ENCODE results near the gene LCLAT1. TPM values are rescaled to one million over a fixed set of nuclear protein-coding genes. Genes with fewer than 3 reads are reported as not detected.
A peak's percentile ranks its signal among the peaks of the same experiment; 100 is the strongest.

Gene LCLAT1
- total RNA-seq, 4 donors from 2014 or later, result 47.3 to 68.7 (median 54.1) TPM

DNA sequence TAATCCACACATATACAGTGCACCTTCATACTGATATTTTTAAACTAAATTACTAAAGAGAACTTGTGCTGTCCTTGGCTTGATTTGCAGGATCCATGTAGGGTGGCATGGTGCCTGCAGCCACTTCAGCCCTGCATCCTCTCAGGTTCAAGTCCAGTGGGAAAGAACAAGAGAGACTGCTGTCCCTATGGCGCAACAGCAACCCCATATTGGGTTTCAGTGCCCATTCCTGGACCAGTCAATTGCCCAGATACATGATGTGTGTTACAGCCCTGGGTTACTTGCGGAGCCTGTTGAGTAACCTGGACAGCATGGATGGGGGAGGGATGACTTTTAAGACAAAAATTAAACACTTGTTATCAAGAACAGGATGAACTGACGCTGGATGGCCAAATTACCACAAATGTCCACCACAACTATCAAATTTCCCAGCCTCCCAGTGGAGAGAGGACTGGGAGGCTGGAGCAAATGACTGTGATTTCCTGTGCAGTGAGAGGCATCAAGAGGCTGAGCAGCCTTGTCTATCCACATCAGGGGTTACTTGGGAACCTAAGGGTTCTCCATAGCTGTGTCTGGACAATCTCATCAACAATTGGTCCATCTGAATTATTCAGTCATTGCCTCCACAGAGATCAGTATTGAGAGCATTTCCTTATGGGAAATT, 198.2 kb downstream of the LCLAT1 start:
- H3K36me3 ChIP-seq, result peaks cover 0 to 3% of the 10 kb centered on the region in 2 donors
- no peak overlapping the region for H3K4me3 ChIP-seq (replicated peaks in 1 of 3)
- no peak overlapping the region for H3K27ac ChIP-seq
- H3K9me3 ChIP-seq, result no peaks in the 10 kb centered on the region
- intact Hi-C loops (cut with DNase I), result no loop called here
- peaks cover 0 to 10% of the 10 kb centered on the region in 2 donors for H3K4me1 ChIP-seq
- no peak for TF ChIP-seq POLR2A (IDR thresholded peaks at IDR 0.05)
- TF ChIP-seq, protein P1, sequence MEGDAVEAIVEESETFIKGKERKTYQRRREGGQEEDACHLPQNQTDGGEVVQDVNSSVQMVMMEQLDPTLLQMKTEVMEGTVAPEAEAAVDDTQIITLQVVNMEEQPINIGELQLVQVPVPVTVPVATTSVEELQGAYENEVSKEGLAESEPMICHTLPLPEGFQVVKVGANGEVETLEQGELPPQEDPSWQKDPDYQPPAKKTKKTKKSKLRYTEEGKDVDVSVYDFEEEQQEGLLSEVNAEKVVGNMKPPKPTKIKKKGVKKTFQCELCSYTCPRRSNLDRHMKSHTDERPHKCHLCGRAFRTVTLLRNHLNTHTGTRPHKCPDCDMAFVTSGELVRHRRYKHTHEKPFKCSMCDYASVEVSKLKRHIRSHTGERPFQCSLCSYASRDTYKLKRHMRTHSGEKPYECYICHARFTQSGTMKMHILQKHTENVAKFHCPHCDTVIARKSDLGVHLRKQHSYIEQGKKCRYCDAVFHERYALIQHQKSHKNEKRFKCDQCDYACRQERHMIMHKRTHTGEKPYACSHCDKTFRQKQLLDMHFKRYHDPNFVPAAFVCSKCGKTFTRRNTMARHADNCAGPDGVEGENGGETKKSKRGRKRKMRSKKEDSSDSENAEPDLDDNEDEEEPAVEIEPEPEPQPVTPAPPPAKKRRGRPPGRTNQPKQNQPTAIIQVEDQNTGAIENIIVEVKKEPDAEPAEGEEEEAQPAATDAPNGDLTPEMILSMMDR (IDR thresholded peaks at IDR 0.05), result no peak
- peak; percentile 19 to 26 for DNase-seq
- 85 to 88% methylated on average over 3 of the region's 3 CpGs for WGBS, 2 donors
- no peaks in the 10 kb centered on the region for H3K27me3 ChIP-seq

GRCh38 chr2:30645745-30646119, 198.7 kb downstream of the LCLAT1 start:
- Histone ChIP-seq H3K27me3 (no peaks in the 10 kb centered on the region), H3K27ac (no peak overlapping the region), H3K36me3 (peaks cover 0 to 3% of the 10 kb centered on the region in 2 donors), H3K9me3 (no peaks in the 10 kb centered on the region), H3K4me1 (peaks cover 0 to 10% of the 10 kb centered on the region in 2 donors), H3K4me3 (replicated peaks in 1 of 3) (no peak overlapping the region)
- WGBS, 2 donors, result 88 to 93% methylated on average over 3 of the region's 3 CpGs
- no peak for DNase-seq
- no peak for TF ChIP-seq POLR2A (IDR thresholded peaks at IDR 0.05)
- TF ChIP-seq, protein P1 (IDR thresholded peaks at IDR 0.05), result no peak
- intact Hi-C loops (cut with DNase I), result no loop called here

DNA sequence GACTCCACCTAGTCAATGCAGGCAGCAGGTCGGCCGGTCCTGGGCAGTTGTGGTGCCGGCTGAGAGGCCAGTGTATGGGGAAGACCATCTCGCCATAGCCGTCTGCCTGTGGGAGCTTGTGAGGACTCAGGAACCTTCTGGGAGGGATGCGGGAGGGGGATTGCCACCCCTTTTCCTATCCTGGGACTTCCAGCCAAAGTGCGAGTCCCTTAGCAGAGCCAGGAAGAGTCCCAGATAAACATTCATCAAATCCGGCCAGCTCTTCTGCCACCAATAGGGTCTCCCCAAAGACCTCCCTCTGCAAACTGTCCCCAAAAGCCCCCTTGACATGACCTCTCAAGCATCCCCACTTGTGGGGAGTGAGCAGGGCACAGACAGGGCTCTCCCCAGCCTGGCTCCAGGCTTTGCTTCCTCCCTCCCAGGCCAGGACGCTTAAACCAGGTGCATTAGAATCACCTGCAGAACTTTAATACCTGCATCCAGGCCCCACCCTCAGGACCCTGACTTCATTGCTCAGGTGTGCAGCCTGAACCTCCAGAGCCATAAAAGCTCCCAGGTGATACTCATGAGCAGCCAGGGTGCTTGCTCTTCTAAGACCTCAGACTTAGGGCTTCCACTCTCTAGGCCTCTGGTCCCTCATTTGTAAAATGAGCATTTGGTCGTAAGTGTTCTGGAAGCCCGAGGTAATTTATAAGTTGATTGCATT, 200.9 kb downstream of the LCLAT1 start:
- H3K27me3 ChIP-seq, result no peaks in the 10 kb centered on the region
- H3K27ac ChIP-seq, result no peak overlapping the region
- WGBS, 2 donors, result 83 to 87% methylated on average over 11 of the region's 11 CpGs
- H3K9me3 ChIP-seq, result no peaks in the 10 kb centered on the region
- intact Hi-C loops (cut with DNase I), result no loop called here
- H3K4me1 ChIP-seq, result peaks cover 0 to 10% of the 10 kb centered on the region in 2 donors
- no peaks in the 10 kb centered on the region for H3K36me3 ChIP-seq
- H3K4me3 ChIP-seq (replicated peaks in 1 of 3), result no peak overlapping the region
- TF ChIP-seq POLR2A (IDR thresholded peaks at IDR 0.05), result no peak
- TF ChIP-seq, protein P1 (IDR thresholded peaks at IDR 0.05), result no peak
- DNase-seq, result no peak

GRCh38 chr2:30649278-30649677, 202.2 kb downstream of the LCLAT1 start:
- peaks cover 0 to 10% of the 10 kb centered on the region in 2 donors for H3K4me1 ChIP-seq
- no peak overlapping the region for H3K4me3 ChIP-seq (replicated peaks in 1 of 3)
- no peak overlapping the region for H3K27ac ChIP-seq
- 59 to 61% methylated on average over 3 of the region's 4 CpGs for WGBS, 2 donors
- H3K36me3 ChIP-seq, result no peaks in the 10 kb centered on the region
- no peak for DNase-seq
- TF ChIP-seq POLR2A (IDR thresholded peaks at IDR 0.05), result no peak
- TF ChIP-seq, protein P1 (IDR thresholded peaks at IDR 0.05), result no peak
- H3K27me3 ChIP-seq, result no peaks in the 10 kb centered on the region
- intact Hi-C loops (cut with DNase I), result no loop called here
- no peaks in the 10 kb centered on the region for H3K9me3 ChIP-seq

- no peak for DNase-seq
- Histone ChIP-seq H3K27ac (no peak overlapping the region), H3K36me3 (no peaks in the 10 kb centered on the region), H3K4me3 (replicated peaks in 1 of 3) (no peak overlapping the region), H3K27me3 (no peaks in the 10 kb centered on the region), H3K4me1 (peaks cover 0 to 10% of the 10 kb centered on the region in 2 donors), H3K9me3 (no peaks in the 10 kb centered on the region)
- TF ChIP-seq, protein P1 (IDR thresholded peaks at IDR 0.05), result no peak
- no peak for TF ChIP-seq POLR2A (IDR thresholded peaks at IDR 0.05)
- WGBS, 2 donors, result 70 to 80% methylated on average over 4 to 5 of the region's 5 CpGs
- intact Hi-C loops (cut with DNase I), result no loop called here
Measured at GRCh38 chr2:30649828-30650227, 202.8 kb downstream of the LCLAT1 start.

Data from thyroid gland (tissue), 4 donors.